ENCODE results near the gene CFAP68.
A peak's percentile ranks its signal among the peaks of the same experiment; 100 is the strongest.

The CFAP68 gene, protein sequence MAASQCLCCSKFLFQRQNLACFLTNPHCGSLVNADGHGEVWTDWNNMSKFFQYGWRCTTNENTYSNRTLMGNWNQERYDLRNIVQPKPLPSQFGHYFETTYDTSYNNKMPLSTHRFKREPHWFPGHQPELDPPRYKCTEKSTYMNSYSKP

DNA sequence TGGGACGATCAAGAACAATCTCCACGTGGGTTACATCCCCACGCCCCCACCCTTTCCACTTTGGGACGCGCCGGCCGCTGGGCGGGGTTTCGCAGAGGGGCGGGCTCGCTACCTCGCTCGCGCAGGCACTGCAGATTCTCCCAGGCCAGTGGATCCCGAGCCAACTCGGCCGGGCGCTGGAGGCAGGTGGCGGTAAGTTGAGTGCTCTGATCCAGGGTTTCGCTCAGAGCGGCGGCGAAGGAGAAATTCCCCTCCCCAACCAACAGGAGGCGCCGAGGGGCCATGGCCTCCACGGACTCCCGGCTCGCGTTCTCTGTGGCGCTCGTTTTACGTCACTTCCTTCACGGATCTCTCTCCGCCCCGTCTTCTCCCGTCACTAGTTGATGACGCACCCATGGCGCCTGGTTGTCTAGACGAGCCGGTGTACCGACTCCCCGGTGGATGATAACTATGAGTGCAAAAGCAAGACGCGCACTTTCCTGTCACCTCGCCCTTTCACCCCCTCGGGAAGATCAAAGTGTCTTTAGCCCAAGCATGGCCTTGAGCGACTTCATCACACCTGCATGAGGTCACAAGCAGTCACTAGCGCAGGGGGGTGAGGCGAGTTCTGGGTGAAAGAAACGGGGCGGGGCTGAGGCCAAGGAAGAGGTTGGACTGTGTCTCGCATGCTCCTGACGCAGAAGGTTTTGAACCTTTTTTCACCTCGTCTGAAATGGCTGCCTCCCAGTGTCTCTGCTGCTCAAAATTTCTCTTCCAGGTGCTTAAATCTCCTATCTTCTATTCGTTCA is at the start of gene CFAP68, which contains the start of gene FDXACB1:
TSS of gene CFAP68 (plus strand) at position 693 of the 788 bp plus-strand sequence. CDS start at position 713, 20 bp downstream.
TSS of gene FDXACB1 (minus strand) at position 317 of the 788 bp plus-strand sequence. CDS start at position 284, 33 bp downstream.
- DNase-seq (ENCODE audit: low spot score), result peak; percentile 97

DNA sequence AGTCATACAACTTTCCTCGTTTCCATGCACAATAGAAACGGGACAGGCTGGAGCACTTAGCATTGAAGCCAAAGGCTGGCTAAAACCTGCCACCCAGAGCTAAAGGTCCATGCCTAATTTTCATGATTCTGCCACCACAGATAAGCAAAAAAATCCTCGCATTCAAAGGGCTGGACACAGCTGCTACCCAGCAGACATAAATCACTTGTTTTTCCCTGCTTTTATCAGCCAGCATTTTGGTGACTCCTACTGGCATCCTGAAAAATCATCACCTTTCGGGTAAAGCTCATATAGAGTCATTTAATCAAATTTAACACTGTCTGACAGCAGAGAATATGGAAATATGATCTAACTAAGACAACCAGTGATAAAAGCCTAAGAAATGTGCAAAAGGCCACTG is 45.8 kb upstream of the CFAP68 start:
- DNase-seq (ENCODE audit: low spot score), result peak; percentile 16

DNA sequence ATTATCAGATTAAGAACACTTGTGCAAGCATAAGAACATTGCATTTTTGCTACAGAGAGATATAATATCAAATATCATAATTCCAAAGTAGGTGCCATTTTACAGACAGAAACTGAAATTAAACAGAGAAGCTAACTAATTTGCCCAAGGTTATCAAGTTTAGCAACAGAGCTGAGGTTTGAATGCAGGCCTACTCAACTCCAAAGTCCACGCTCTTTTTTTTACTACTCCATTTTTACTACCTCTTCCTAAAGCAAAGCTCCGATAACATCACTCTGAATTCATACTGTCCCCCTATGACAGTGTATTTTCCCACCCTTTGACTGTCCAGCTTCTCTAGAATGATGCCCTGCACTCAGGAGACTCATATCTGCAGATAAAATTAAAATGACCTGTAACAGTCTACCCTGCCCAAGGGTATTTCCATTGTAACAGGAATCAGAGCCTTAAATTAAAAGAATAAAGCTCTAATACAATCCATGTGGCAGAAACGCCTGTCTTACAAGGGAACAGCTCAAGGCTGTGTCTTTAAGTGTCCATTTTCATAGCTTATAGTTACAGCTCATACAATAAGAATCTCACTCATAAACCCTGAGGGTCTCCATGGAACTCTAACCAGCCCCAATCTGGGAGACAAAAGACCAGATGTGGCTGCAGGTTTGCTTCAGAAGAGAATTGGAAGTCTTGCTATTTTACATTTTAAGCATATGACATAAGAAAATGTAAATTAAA is 44.7 kb upstream of the CFAP68 start:
- no peak for DNase-seq (ENCODE audit: low spot score)

DNA sequence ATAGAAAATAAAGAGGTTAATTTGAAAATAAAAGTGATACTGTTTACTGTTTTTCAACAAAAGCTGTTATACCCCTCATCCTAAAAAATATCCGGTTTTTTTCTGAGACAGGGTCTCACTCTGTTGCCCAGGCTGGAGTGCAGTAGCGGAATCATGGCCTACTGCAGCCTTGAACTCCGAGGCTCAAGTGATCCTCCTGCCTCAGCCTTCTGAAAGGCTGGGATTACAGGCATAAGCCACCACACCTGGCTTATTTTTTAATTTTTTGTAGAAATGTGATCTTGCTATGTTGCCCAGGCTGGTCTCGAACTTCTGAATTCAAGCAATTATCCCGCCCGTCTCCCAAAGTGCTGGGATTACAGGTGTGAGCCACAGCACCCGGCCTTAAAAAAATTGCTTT is 43.7 kb upstream of the CFAP68 start:
- DNase-seq (ENCODE audit: low spot score), result no peak

DNA sequence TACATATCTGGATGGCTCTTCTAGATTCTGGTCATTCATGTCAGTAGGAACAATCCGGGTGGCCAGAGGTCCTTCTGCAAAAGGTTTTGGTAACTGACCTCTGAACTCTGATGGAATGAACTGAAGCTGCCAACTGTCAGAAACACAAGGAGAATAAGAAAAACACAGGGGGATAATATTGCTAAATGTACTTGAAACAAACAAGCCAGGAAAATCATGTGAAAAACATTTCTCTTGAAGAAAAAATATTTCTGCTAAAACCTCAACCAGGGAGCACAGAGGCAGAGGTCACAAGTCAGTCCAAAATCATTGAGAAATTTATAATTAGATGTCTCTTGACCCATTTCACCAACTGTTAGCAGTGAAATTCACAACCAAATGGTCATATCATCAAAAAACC is 43.2 kb upstream of the CFAP68 start:
- DNase-seq (ENCODE audit: low spot score), result no peak

DNA sequence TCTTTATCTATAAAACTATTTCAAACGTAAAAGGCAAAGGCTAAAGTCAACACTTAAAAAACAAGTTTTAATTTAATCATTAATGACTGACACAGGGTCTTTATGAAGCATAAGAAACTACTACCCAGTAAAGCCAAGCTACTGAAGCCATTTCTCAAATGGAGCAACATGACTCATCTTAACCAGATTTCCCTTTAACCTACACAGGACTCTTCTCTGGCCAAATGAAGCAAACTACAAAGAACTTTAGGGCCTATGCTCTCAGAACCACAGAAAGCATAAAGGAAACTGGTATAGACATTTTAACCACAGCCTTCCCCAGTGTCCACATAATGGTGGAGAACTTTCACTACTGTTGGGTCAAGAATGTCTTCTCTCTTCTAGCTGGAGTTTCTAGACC is 42.6 kb upstream of the CFAP68 start:
- DNase-seq (ENCODE audit: low spot score), result no peak

DNA sequence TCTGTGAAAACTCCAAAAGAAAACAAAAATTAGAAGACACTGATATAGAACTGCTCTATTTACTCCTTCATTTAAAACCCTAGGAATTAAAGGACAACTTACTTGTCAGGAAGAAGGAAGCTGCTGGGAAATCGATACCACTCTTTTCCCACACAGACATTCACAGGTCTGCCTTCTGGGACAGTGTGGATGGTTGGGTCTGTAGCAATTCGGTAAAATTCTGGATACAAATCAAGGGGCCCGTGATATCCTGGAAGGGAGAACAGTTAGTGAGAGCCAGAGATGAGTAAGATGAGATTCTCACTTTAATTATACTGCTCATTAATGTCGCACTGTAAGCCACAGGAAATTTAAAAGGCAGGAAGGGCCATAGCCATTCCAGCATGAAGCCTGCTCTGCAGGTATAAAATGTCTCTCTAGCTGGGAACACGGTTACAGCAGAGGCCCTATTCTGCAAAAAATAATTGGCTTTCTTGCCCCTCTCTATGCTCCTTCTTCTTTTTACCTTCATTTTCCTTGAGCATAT is 41.9 kb upstream of the CFAP68 start:
- DNase-seq (ENCODE audit: low spot score), result no peak

DNA sequence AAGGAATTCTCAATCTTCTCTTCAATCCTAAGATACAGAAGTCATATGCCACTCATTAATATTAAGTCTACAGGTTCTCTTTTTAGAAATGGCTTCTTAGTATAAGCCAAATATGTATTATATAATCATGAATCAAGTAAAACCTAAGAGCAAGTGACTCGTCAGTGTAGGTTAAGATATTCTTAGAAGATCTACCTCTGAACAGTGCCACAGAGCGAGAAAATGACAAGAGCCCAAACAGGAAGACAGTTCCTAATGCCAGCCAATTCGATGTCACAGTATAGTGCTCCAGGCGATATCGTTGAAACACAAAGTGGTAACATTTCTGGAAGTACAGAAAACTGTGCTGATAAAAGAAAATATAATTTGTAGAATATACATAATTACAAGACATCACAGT is 41.3 kb upstream of the CFAP68 start:
- no peak for DNase-seq (ENCODE audit: low spot score)

DNA sequence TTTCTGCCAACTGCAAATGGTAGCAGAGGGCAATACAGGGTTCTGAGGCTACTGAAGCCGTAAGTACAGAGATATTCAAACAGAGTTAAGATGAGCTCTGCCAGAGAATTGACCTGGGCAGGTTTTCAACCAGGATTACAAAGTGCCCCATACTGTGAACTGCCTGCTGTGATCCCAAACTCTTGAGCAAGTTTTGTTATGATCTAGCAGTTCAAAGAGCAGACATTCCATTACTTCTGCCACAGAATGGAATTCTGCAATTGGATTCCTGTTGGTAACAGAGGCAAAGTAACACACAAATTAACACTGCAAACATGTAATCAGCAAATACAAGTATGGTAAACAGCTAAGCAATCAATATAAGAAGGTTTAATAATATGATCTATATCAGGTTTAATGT is 39.2 kb upstream of the CFAP68 start:
- DNase-seq (ENCODE audit: low spot score), result no peak

DNA sequence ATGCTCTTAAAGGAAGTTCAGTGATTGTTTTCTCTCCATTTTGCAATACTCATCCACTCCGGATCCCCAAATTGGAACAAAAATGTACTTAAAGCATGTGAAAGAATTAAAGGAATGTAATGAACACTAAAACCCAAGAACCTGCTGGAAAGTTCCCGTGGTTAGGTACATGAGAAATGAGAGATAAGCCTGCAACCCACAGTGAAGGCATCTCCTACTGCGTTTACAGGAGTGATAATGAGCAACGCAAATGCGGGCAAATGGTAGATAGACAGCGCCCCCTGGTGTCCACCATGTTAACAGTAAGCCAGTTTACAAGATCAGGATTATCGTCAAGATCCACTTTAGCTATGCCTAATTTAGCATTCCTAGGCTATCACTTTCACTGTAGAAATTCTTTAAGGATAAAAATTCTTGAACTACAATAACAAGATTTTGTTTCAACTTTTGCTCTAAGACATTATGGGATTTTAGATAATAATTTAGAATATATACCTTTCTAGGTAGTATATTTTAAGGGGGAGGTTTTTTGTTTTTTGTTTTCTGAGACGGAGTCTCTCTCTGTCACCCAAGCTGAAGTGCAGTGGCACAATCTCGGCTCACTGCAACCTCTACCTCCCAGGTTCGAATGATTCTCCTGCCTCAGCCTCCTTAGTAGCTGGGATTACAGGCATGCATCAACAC is 37.8 kb upstream of the CFAP68 start:
- peak; percentile 86 for DNase-seq (ENCODE audit: low spot score)

DNA sequence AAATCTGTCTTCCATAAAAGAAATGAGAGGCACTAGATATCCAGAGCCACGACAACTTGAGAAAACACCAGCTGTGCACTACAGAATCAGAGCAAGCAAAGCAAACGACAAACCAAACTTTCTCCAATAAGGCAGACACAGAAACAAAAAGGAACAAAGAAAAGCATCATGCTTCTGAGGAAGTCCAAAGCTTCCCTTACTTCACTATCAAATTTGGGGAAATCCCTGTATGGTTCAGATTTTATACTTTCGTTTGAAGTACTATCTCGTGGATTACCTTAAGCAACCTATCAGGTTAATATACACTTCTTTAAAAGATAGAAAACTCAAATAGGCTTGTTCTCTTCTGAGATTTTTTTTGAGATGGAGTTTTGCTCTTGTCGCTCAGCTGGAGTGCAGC is 35.7 kb upstream of the CFAP68 start:
- no peak for DNase-seq (ENCODE audit: low spot score)

DNA sequence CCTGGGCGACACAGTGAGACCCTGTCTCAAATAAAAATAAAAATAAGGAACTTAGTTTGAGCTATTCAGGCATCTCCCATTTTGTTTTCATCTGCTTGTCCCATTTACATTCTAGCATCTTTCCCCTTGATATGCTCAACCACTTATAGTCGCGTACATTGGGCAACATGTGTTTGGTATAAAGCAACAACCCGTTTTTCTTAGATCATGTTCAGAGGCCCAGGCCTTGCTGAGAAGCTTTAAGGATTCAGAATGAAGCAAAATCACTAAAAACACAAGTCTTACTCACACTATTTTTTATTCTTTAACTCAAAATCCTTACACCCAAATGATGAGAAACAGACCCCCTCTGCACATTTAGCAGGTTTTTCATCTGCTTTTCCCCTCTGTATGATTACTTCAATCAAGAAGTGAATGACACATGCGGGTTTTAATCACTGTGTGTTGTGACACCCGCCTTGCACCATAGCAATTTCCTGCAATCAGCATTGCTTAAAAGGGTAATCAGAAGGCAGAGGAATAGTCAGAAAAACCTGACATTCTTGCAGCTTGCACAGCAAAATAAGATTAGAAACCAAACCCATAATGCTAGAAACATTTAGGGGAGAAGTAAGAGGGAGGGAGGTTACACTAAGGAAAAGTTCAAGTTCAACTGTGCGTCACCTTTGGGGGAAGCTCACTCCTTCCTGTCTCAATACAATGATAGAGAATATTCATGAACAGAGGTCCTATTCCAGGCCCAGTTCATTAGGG is 33.9 kb upstream of the CFAP68 start:
- no peak for DNase-seq (ENCODE audit: low spot score)

DNA sequence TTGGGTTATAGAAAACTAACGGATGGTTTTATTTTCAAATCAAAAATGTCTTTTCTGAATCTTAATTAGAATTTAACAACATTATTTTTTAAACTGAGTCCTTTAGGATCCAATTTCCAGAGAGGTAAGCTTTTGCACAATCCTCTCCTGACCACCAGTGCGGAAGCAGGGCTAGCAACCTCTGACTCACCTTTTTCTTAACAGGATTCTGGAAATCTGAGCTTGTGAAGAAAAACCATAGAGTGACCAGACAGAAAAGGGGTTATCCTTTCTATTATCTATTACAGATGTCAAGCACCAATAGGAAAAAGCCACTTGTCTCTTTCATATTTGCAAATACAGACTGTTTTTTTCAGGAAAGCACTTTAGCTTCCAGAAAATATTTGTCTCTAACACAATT is 33.3 kb upstream of the CFAP68 start:
- DNase-seq (ENCODE audit: low spot score), result no peak

DNA sequence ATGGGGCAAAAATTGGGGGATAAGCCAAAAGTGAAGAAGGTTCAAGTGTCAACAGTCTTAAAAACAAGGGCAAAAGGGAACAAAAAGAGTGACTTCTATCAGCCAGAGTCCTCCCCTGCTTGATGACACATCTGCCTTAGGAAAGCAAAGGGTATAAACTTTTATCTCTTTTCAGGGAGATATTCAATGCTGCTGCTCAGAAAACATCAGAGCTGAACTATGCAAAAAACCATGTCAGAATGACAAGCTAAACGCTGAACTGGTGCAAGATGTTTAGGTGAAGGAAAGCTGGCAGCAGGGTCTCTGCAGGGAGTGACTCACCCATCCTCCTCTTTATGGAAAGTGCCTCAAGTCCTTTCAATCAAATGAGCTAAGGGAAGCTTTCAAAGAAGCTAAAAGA is 32.7 kb upstream of the CFAP68 start:
- DNase-seq (ENCODE audit: low spot score), result no peak

DNA sequence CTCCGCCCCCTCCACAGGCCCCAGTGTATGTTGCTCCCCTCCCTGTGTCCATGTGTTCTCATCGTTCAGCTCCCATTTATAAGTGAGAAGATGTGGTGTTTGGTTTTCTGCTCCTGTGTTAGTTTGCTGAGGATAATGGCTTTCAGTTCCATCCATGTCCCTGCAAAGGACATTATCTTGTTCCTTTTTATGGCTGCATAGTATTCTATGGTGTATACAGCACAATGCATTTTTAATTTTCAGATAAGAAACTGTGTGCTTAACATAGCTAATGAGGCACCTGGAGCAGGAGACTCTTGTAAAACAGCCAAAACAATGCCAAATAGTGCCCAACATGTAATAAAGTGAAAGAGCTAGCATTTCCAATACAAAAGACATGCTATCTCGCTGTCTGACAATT is 29.7 kb upstream of the CFAP68 start:
- no peak for DNase-seq (ENCODE audit: low spot score)

DNA sequence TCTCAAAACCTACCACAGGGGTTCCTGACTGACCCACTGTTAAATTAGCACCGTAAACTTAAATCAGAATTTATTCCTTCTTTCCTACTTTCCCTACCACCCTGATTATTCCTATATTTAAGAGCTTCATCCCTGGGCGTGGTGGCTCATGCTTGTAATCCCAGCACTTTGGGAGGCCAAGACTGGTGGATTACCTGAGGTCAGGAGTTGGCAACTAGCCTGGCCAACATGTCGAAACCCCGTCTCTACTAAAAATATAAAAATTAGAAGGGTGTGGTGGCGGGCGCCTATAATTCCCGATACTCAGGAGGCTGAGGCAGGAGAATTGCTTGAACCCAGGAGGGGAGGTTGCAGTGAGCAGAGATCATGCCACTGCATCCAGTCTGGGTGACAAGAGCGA is 28.3 kb upstream of the CFAP68 start:
- DNase-seq (ENCODE audit: low spot score), result no peak

DNA sequence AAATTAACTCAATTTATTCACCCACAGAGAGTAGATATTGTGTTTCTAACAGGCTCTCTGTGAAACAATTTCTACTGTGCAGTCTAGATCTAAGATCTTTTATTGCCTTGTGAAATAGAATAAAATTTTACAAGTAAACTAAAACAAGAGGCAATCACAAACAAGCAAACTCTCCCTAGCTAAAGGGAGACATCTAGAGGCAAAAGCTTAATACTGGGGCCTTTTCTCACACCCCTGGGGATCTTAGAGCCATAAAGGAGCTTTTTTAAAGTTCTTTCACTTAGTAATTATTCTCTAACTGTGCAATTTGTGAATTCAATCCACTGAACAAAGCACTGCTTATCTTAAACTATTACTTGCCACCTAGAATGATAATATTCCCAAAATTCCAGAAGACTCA is 27.7 kb upstream of the CFAP68 start:
- DNase-seq (ENCODE audit: low spot score), result no peak

DNA sequence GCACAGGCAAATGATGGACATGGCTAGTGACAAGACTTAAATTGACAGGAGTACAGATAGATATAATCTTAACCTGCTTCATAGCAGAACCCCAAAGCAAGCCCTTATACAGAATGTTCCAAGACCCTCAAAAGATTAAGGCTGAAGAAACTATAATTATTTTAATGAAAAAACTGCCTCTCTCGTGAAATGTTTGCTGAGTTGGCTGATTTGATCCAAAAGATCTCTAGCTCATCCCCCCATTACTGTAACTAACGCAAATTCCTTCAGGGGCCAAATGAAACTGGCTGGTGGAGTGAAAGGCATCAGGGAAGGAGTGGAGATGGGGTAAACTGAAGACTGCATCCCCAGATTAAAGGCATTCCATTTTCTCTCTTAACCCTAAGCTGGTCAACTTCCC is 27.2 kb upstream of the CFAP68 start:
- DNase-seq (ENCODE audit: low spot score), result no peak

DNA sequence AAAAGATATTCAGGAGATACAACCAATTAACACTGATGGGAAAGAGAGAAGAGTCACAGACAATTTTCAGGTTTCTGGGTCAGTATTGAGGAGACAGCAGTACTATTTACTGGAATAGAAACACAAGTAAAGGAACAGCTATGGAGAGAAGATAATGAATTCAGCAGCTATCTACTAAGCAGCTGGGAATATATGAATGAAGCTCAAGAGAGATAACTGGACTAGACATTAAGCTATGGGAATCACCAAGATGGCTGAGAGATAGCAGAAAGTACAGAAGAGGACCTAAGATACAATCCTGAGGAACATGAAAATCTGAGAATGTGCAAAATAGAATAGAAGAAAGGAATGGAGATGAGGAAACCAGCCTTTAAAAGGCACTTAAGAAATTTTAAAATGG is 23.8 kb upstream of the CFAP68 start:
- DNase-seq (ENCODE audit: low spot score), result no peak

DNA sequence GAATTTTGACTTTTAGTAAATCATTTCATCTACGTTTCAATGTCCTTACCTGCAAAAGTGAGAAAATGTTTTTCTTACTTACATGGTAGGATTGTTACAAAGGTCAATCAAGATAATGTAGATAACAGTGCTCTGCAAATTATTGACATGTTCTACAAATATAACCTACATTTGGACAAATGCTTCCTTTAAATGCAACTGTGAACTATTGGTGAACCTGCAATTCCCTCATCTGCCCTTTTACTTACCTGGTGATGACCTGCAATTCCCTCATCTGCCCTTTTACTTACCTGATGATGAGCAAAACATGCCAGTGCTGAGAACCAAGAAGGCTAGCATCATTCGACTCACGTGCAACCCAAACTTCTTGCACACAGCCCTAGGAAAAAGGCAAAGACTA is 19.1 kb upstream of the CFAP68 start:
- no peak for DNase-seq (ENCODE audit: low spot score)

DNA sequence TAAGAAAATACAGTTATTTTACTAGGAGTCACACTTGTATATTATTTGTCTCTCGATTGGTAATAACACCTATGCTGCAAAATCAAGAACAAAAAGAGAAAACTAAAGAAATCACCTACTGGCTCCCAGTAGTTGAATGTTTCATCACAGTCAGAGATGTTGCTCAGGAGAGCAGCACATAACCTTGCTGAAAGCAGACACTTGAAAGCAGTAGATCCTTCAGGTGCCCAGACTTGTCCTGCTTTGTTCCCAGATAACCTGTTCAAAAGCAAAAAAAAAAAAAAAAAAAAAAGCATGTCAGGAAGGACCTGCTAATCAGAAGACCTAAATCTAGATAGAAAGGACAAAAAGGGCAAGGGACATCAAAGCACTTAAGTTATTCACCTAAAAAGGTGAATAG is 9.2 kb upstream of the CFAP68 start:
- no peak for DNase-seq (ENCODE audit: low spot score)

DNA sequence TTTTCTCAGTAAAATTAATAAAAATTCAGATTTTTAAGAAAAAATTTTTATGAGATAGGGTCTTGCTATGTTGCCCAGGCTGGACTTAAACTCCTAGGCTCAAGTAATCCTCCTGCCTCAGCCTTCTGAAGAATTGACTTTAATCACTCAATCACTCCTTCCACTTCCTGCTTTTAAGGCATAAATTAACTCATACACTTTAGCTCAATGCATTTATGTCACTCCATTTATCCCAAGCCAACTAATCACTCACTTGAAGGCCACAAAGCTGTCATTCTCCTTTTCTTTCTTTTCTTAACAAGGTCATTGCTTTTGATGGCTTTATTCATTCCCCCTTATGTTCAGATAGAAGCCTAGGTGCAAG is 8.8 kb upstream of the CFAP68 start:
- DNase-seq (ENCODE audit: low spot score), result peak; percentile 5

Data from globus pallidus (tissue), 1 donor.